ENCODE measurements around the gene AGO3.

DNA sequence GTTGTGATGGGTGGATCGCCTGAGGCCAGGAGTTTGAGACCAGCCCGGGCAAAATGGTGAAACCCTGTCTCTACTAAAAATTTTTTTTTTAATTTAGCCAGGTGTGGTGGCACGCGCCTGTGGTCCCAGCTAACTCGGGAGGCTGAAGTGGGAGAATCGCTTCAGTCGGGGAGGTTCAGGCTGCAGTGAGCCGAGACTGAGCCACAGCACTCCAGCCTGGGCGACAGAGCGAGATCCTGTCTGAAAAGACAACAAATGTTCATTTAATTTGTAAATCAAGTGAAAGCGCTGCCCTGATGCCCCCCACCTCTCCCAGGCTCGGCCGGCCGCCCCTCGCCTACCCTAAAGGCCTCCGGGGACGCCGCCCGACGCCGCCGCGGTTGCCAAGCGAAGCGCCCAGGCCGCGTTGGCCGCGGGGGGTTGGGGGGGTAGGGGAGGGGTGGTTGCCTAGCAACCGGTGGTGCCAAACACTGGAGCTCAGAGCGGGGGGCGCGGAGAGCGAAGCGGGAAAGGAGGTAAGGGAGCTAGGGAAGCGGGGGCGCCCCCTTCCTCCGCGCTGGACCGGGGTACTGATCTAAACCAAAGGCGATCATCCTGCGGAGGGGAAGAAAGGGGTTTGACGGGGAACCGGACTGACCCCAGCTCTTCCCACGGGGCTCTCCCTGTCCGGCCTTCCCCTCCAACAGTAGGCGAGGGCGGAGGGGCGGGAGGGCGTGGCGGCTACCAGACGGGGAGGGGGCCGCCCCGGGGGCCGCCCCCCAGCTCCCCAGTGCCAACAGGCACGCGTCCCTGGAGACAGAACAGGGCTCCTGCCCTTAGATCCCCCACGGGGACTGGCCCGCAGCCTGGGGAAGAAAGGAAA is 153.0 kb downstream of the AGO3 start, which contains the start of gene TEKT2:
- TF ChIP-seq, protein P1, sequence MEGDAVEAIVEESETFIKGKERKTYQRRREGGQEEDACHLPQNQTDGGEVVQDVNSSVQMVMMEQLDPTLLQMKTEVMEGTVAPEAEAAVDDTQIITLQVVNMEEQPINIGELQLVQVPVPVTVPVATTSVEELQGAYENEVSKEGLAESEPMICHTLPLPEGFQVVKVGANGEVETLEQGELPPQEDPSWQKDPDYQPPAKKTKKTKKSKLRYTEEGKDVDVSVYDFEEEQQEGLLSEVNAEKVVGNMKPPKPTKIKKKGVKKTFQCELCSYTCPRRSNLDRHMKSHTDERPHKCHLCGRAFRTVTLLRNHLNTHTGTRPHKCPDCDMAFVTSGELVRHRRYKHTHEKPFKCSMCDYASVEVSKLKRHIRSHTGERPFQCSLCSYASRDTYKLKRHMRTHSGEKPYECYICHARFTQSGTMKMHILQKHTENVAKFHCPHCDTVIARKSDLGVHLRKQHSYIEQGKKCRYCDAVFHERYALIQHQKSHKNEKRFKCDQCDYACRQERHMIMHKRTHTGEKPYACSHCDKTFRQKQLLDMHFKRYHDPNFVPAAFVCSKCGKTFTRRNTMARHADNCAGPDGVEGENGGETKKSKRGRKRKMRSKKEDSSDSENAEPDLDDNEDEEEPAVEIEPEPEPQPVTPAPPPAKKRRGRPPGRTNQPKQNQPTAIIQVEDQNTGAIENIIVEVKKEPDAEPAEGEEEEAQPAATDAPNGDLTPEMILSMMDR (CRISPR knock-in tag; IDR thresholded peaks at IDR 0.05), result no peak
- TF ChIP-seq TAF1 (CRISPR knock-in tag; IDR thresholded peaks at IDR 0.05), result no peak
- TF ChIP-seq, protein P2, sequence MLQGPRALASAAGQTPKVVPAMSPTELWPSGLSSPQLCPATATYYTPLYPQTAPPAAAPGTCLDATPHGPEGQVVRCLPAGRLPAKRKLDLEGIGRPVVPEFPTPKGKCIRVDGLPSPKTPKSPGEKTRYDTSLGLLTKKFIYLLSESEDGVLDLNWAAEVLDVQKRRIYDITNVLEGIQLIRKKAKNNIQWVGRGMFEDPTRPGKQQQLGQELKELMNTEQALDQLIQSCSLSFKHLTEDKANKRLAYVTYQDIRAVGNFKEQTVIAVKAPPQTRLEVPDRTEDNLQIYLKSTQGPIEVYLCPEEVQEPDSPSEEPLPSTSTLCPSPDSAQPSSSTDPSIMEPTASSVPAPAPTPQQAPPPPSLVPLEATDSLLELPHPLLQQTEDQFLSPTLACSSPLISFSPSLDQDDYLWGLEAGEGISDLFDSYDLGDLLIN (CRISPR knock-in tag; IDR thresholded peaks at IDR 0.05; ENCODE audit: borderline replicate concordance), result no peak
